ENCODE results near the gene NIT1. TPM values are rescaled to one million over a fixed set of nuclear protein-coding genes. Genes with fewer than 3 reads are reported as not detected.
A peak's percentile ranks its signal among the peaks of the same experiment; 100 is the strongest.

The NIT1 gene
- total RNA-seq, 1 experiment from 2014 or later, result 65.9 TPM

GRCh38 chr1:161084597-161084988 is 33.3 kb upstream of the NIT1 start:
- no peak overlapping the region for H3K4me3 ChIP-seq (replicated peaks in 1 of 2; ENCODE audit: low read depth in 1 of 2, low read length in 2 of 2)
- H3K9me2 ChIP-seq (ENCODE audit: insufficient read depth), result no peaks in the 10 kb centered on the region
- TF ChIP-seq MAX (IDR thresholded peaks at IDR 0.05) (no peak), FOSL1 (IDR thresholded peaks at IDR 0.05; ENCODE audit: low read depth) (no peak), EZH2 (IDR thresholded peaks at IDR 0.05) (no peak), ZFX (IDR thresholded peaks at IDR 0.05) (no peak), SP1 (IDR thresholded peaks at IDR 0.05; ENCODE audit: low read depth) (no peak), JUND (IDR thresholded peaks at IDR 0.05) (no peak), POLR2AphosphoS5 (IDR thresholded peaks at IDR 0.05; ENCODE audit: low read depth, low read length) (no peak), ATF3 (IDR thresholded peaks at IDR 0.05) (no peak), RAD21 (IDR thresholded peaks at IDR 0.05; ENCODE audit: low read depth) (no peak), YY1 (IDR thresholded peaks at IDR 0.05; ENCODE audit: extremely low read depth, insufficient replicate concordance, low read depth, low read length) (no peak), ELF1 (IDR thresholded peaks at IDR 0.05; ENCODE audit: borderline replicate concordance, low read depth) (no peak), CBX3 (IDR thresholded peaks at IDR 0.05; ENCODE audit: low read depth) (no peak), SRF (IDR thresholded peaks at IDR 0.05; ENCODE audit: low read depth) (no peak), SIN3A (IDR thresholded peaks at IDR 0.05; ENCODE audit: low read depth) (no peak), EGR1 (IDR thresholded peaks at IDR 0.05; ENCODE audit: low read depth) (no peak)
- H3K36me3 ChIP-seq (ENCODE audit: control insufficient read depth in 1 of 2, insufficient read depth in 2 of 2, low read length in 2 of 2), result no peaks in the 10 kb centered on the region
- H3K4me2 ChIP-seq (ENCODE audit: low read length), result peak overlapping the region; percentile 73
- ChIA-PET CTCF (interaction anchor here (0.9 to 2.4 kb wide), 4 partner anchors 12 to 87 kb away, joined by 3 to 9 read pairs (median 4); partner anchors contain the start of gene KLHDC9), RAD21 (ENCODE audit: low non-redundant PET in 1 of 2, low total read pairs in 2 of 2, uncharacterized antibody in 2 of 2, unreplicated experiment in 2 of 2) (no interaction called here), POLR2A (interaction anchor here (1.4 kb wide), 1 partner anchor 46 kb away, joined by 4 read pairs; the partner anchor contains the start of gene TSTD1)
- no peak overlapping the region for H2AFZ ChIP-seq (ENCODE audit: low read depth, low read length, poor library complexity, severe bottlenecking)
- H3K4me1 ChIP-seq (ENCODE audit: control insufficient read depth in 1 of 2, insufficient read depth in 2 of 2, low read length in 2 of 2), result peaks cover 38 to 92% of the 10 kb centered on the region in 2 experiments
- ATAC-seq (no peak), DNase-seq (ENCODE audit: low read depth, low spot score) (no peak)
- no TSS peak for BruUV-seq (replicated peaks)
- no peaks in the 10 kb centered on the region for H3K9me3 ChIP-seq (ENCODE audit: control insufficient read depth in 1 of 2, insufficient read depth in 1 of 2, low read depth in 1 of 2, low read length in 2 of 2)
- no peaks in the 10 kb centered on the region for H4K20me1 ChIP-seq (ENCODE audit: insufficient read depth)
- intact Hi-C loops (cut with micrococcal nuclease), result no loop called here
- no peaks in the 10 kb centered on the region for H3K79me2 ChIP-seq (ENCODE audit: insufficient read depth, low read length)
- H3K9ac ChIP-seq (ENCODE audit: low read length), result no peak overlapping the region
- no peaks in the 10 kb centered on the region for H3K27me3 ChIP-seq (ENCODE audit: insufficient read depth, low read length)
- H3K27ac ChIP-seq (ENCODE audit: low read depth, low read length), result no peak overlapping the region

All from HCT116 (cell line).